Measurements from ENCODE around the gene STK32C.

STK32C gene

DNA sequence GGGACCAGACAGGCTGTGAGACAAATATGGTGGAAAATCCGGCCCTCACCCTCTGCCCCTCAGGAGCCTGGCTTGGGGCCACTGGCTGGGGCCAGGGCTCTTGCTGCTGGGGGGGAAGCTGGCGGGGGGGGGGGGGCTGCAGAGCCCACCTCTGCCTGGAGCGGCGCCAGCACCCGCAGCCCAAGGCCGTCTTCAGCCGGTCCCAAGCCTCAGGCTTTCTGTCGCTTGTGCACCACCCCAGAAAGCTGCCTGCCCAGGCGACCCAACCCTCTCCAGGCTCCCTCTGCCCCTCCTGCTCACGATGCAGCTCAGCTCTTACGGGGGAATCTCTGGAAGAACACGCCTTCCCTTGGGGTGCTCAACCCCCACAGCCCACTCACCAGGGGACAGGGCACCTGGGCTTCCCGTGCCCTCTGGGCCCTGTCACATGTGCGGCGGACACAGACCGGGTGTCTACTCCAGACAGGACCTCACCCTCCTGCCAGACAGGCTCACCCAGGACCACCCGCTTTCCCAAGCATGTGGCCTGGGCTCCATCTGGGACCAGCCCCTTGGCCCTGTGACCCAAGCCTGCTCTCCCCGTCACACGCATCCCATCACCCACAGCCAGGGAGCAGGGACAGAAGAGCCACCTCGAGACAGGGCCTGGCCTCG is 77.1 kb downstream of the STK32C start:
- TF ChIP-seq POU2F2 (IDR thresholded peaks at IDR 0.05; ENCODE audit: low read depth, low read length) (no peak), POLR2AphosphoS5 (IDR thresholded peaks at IDR 0.05; ENCODE audit: low read depth, low read length) (no peak), POLR2A (IDR thresholded peaks at IDR 0.05; ENCODE audit: low read depth, low read length) (no peak), TAF1 (IDR thresholded peaks at IDR 0.05; ENCODE audit: low read depth, low read length) (no peak), PAX5 (IDR thresholded peaks at IDR 0.05; ENCODE audit: insufficient read depth, low read length, severe bottlenecking) (no peak), SPI1 (IDR thresholded peaks at IDR 0.05; ENCODE audit: low read depth, low read length) (no peak)
- DNase-seq (ENCODE audit: insufficient read length, low spot score) (no peak), FAIRE-seq (no peak)

DNA sequence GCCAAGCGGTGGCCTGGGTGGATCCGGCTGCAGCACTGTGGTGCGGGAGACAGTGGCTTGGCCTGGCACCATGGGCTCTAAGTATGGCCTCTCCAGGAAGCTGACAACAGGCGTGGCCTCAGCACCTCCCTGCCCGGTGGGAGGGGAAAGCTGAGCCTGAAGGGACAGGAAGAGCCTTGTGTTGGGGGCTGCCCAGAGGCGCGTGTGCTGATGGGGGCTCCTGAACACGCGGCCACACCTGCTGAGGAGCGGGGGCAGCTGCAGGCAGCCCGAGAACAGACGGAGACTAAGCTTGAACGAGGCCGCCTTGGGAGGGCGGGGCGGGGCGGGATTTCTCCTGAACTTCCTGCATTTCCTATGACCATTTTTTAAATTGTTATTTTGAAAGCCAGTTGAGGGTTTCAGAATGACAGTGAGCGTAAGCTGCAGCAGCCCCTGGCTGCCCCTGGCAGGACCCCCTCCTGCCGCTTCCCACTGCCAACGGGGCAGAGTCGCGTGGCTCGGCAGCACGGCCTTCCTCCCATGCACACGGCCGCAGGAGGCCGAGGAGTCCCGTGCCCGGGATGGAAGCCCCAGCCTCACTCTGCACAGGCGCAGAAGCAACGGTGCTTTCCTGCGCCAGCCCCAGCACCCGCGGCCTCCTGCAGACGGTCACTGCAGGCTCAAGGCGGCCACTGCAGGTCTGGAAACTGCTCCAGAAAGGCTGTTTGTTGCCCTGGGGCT is 77.8 kb downstream of the STK32C start:
- DNase-seq (ENCODE audit: insufficient read length, low spot score) (peak; percentile 75), FAIRE-seq (no peak)
- TF ChIP-seq PAX5 (IDR thresholded peaks at IDR 0.05; ENCODE audit: insufficient read depth, low read length, severe bottlenecking) (no peak), TAF1 (IDR thresholded peaks at IDR 0.05; ENCODE audit: low read depth, low read length) (no peak), POLR2A (IDR thresholded peaks at IDR 0.05; ENCODE audit: low read depth, low read length) (no peak), POLR2AphosphoS5 (IDR thresholded peaks at IDR 0.05; ENCODE audit: low read depth, low read length) (no peak), SPI1 (IDR thresholded peaks at IDR 0.05; ENCODE audit: low read depth, low read length) (no peak), POU2F2 (IDR thresholded peaks at IDR 0.05; ENCODE audit: low read depth, low read length) (no peak)

DNA sequence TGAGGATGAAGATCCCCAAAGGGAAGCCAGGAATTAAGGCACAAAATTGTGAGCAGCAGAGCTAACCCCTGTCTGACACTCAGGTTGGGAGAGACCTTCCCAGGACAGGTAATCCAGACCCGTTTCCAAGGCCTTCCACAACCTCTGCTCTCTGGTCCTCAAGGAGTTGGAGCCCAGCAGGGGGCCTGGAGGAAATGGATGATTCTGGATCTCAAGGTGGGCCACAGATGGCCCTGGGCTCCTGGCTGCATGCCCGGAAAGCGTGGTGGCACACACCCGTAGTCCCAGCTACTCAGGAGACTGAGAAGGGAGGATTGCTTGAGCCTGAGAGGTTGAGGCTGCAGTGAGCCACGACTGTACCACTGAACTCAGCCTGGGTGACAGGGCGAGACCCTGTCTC is 78.7 kb downstream of the STK32C start:
- DNase-seq (ENCODE audit: insufficient read length, low spot score) (no peak), FAIRE-seq (no peak)
- no peak for TF ChIP-seq PAX5 (IDR thresholded peaks at IDR 0.05; ENCODE audit: insufficient read depth, low read length, severe bottlenecking)
- no peak for TF ChIP-seq TAF1 (IDR thresholded peaks at IDR 0.05; ENCODE audit: low read depth, low read length)
- TF ChIP-seq POLR2AphosphoS5 (IDR thresholded peaks at IDR 0.05; ENCODE audit: low read depth, low read length): no peak
- TF ChIP-seq SPI1 (IDR thresholded peaks at IDR 0.05; ENCODE audit: low read depth, low read length): no peak
- no peak for TF ChIP-seq POU2F2 (IDR thresholded peaks at IDR 0.05; ENCODE audit: low read depth, low read length)
- no peak for TF ChIP-seq POLR2A (IDR thresholded peaks at IDR 0.05; ENCODE audit: low read depth, low read length)

- FAIRE-seq (no peak), DNase-seq (ENCODE audit: insufficient read length, low spot score) (no peak)
- no peak for TF ChIP-seq PAX5 (IDR thresholded peaks at IDR 0.05; ENCODE audit: insufficient read depth, low read length, severe bottlenecking)
- no peak for TF ChIP-seq POLR2A (IDR thresholded peaks at IDR 0.05; ENCODE audit: low read depth, low read length)
- TF ChIP-seq POU2F2 (IDR thresholded peaks at IDR 0.05; ENCODE audit: low read depth, low read length): no peak
- no peak for TF ChIP-seq SPI1 (IDR thresholded peaks at IDR 0.05; ENCODE audit: low read depth, low read length)
- TF ChIP-seq POLR2AphosphoS5 (IDR thresholded peaks at IDR 0.05; ENCODE audit: low read depth, low read length): no peak
- TF ChIP-seq TAF1 (IDR thresholded peaks at IDR 0.05; ENCODE audit: low read depth, low read length): no peak
Observed at GRCh38 chr10:132228616-132229015, 79.1 kb downstream of the STK32C start.

DNA sequence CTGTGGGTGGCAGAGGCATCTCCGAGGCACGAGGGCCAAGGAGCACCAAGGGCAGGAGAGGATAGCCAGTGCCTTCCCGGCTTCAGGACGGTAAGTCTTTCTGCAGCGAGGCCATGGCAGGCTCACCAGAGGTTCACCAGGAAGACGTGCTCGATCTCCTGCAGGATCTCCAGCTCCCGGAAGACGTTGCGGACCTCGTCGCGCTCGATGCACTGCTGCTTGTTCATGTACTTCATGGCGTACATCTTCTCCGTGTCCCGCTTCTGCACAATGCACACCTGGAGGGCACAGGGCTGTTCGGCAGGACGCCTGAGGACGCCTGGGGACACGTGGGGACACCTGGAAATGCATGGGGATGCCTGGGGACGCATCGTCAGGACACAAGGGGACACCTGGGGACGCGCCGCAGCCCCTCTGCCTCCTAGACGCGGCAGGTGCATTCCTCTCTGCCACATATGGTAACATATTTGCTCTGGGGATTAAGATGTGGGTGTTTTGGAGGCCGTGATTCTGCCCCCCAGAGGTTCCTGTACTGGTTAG is 79.8 kb downstream of the STK32C start:
- TF ChIP-seq PAX5 (IDR thresholded peaks at IDR 0.05; ENCODE audit: insufficient read depth, low read length, severe bottlenecking) (no peak), POLR2AphosphoS5 (IDR thresholded peaks at IDR 0.05; ENCODE audit: low read depth, low read length) (no peak), SPI1 (IDR thresholded peaks at IDR 0.05; ENCODE audit: low read depth, low read length) (no peak)
- FAIRE-seq (no peak), DNase-seq (ENCODE audit: insufficient read length, low spot score) (no peak)

GRCh38 chr10:132226586-132227405 is 81.0 kb downstream of the STK32C start:
- FAIRE-seq: no peak
- DNase-seq (ENCODE audit: insufficient read length, low spot score): no peak
- TF ChIP-seq PAX5 (IDR thresholded peaks at IDR 0.05; ENCODE audit: insufficient read depth, low read length, severe bottlenecking) (no peak), POLR2A (IDR thresholded peaks at IDR 0.05; ENCODE audit: low read depth, low read length) (no peak)

GRCh38 chr10:132225849-132226205 is 81.9 kb downstream of the STK32C start:
- TF ChIP-seq POU2F2 (IDR thresholded peaks at IDR 0.05; ENCODE audit: low read depth, low read length) (no peak), POLR2A (IDR thresholded peaks at IDR 0.05; ENCODE audit: low read depth, low read length) (no peak), TAF1 (IDR thresholded peaks at IDR 0.05; ENCODE audit: low read depth, low read length) (no peak), PAX5 (IDR thresholded peaks at IDR 0.05; ENCODE audit: insufficient read depth, low read length, severe bottlenecking) (no peak), SPI1 (IDR thresholded peaks at IDR 0.05; ENCODE audit: low read depth, low read length) (no peak), POLR2AphosphoS5 (IDR thresholded peaks at IDR 0.05; ENCODE audit: low read depth, low read length) (no peak)
- no peak for FAIRE-seq

DNA sequence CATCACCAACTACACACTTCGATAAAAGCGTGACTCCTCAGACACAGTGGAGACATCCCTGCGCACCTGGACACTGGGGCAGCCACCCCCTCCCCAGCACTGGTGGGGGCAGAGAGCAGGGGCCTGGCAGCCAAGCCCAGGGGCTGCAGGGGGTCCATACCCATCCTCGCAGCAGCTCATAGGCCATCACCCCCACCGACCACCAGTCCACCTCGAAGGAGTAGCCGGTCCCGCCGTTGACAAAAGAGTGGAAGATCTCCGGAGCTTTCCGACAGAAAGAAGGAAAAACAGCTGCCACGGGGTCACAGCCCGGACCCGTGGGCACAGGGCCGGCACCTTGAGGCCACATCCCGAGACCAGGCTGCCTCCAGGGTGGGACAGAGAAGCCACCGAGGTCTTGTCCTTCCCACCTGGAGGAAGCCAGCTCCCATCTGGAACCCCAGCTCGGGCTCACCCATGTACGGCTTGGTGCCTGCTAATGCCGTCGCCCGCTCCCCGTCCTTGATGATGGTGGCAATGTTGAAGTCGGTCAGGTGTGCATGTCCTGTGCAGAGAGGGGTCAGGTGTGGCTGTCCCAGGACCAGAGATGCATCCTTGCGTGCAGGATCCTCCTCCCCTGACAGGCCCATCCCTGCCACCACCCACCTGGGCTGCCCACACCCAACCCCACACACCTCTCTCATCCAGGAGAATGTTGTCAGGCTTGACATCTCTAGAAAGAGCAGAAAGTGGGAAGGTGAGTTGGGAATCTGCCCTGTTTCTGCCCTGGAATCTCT is 82.5 kb downstream of the STK32C start:
- DNase-seq (ENCODE audit: insufficient read length, low spot score) (no peak), FAIRE-seq (no peak)
- no peak for TF ChIP-seq SPI1 (IDR thresholded peaks at IDR 0.05; ENCODE audit: low read depth, low read length)
- no peak for TF ChIP-seq POU2F2 (IDR thresholded peaks at IDR 0.05; ENCODE audit: low read depth, low read length)
- no peak for TF ChIP-seq POLR2AphosphoS5 (IDR thresholded peaks at IDR 0.05; ENCODE audit: low read depth, low read length)
- no peak for TF ChIP-seq PAX5 (IDR thresholded peaks at IDR 0.05; ENCODE audit: insufficient read depth, low read length, severe bottlenecking)
- no peak for TF ChIP-seq POLR2A (IDR thresholded peaks at IDR 0.05; ENCODE audit: low read depth, low read length)
- no peak for TF ChIP-seq TAF1 (IDR thresholded peaks at IDR 0.05; ENCODE audit: low read depth, low read length)

More at GRCh38 chr10:132225849-132226205, 81.9 kb downstream of the STK32C start:
- no peak for DNase-seq (ENCODE audit: insufficient read length, low spot score)
